ENCODE measurements around the gene ALLC.
"Not testable (repeated sequence)": the region's sequence is repeated elsewhere in the genome, so short reads cannot be mapped to it uniquely, and the experiment has no call there.

Gene ALLC

DNA sequence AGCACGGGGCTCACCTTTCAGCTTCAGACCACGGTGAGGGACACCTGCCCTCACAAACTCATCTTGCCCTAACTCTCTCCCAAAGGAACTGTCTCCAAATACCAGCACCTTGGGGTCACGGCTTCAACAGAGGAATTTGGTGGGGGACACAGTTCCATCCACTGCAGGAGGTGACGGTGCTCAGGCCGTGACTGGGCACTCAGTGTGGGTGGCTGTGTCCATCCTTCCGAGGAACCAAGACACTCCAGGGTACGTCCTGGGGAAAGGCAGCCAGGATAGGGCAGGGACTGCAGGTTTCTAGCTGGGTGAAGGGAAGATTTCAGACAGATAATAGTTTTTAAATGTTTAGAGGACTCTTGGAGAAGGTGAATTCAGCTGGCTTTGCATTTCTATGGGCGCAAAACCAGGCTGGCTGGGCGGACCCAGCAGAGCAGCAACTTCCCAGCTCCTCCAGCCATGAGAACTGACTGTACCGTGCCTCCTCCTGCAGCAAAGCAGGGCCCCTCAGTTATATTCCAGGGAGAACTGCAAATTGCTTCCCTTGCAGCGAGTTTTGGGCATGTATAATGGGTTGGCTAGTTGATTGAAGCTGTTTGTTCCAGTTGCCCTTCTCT lies 23.9 kb upstream of the ALLC start:
- H3K4me3 ChIP-seq (ENCODE audit: low read depth, low read length), result no peak overlapping the region
- no peak for TF ChIP-seq CTCF (IDR thresholded peaks at IDR 0.05; ENCODE audit: low read depth, low read length)

DNA sequence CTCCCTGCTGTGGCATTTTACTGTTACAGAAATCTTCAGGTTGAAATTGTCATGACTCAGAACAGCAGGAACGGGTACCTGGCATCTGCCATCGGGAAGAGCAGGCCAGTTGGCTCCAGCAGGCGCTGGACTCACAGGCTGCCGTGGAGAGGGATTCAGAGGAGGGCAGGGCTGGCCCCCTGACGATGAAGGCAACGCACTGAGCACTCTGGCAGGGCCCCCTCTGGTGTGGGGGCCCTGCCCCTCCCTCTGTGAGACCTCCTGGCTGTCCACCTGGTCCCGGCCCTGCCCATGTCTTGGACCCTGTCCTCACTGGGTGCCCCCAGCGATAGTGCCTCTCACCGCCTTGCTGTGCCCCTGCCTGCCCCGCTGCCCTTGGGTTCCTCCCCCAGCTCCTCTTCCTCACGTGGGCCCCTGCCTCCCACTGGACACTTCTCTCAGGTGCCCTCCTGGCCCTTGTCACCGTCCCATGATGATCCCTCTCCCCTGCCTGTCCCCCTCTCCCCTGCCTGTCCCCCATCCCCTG lies 23.3 kb upstream of the ALLC start:
- no peak overlapping the region for H3K4me3 ChIP-seq (ENCODE audit: low read depth, low read length)
- TF ChIP-seq CTCF (IDR thresholded peaks at IDR 0.05; ENCODE audit: low read depth, low read length), result no peak

DNA sequence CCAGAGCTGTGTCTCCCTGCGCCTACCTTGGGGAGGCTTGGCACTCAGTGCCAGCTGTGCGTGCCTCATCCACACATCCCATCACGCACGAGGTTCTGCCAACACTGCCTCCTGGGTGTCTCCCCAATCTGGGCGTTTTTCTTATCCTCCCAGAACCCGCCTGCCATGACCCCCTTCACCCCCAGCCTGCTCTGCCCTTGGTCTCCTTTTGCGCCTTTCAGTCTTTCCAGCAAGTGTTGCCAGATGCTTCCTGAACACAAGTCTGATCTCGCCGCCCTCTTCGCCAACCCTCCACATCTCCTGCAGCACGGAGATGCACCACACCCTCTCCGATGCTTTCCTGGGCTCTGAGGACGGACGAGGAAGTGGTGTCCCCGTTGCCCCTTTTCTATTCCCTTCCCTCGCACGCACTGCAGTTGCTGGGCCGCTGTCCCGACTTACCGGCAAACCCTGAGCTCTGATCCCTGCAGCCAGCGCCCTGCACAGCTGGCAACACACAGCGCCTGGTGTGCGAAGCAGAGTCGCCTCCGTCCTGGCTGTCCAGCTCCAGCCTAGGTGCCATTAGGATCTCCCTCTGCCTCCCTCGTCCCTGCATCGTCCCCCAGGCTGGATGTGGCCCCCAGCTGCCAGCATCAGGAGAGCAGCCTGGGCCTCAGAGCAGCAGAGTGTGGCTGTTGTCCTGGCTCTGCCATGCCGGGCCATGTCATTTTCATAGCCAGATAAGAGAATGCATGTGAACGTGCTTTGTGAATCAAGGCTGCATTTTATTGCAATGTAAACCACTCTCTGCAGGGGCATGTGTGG lies 22.6 kb upstream of the ALLC start:
- no peak for TF ChIP-seq CTCF (IDR thresholded peaks at IDR 0.05; ENCODE audit: low read depth, low read length)
- no peak overlapping the region for H3K4me3 ChIP-seq (ENCODE audit: low read depth, low read length)

GRCh38 chr2:3635975-3636327 lies 22.0 kb upstream of the ALLC start:
- not testable (repeated sequence) for H3K4me3 ChIP-seq (ENCODE audit: low read depth, low read length)

DNA sequence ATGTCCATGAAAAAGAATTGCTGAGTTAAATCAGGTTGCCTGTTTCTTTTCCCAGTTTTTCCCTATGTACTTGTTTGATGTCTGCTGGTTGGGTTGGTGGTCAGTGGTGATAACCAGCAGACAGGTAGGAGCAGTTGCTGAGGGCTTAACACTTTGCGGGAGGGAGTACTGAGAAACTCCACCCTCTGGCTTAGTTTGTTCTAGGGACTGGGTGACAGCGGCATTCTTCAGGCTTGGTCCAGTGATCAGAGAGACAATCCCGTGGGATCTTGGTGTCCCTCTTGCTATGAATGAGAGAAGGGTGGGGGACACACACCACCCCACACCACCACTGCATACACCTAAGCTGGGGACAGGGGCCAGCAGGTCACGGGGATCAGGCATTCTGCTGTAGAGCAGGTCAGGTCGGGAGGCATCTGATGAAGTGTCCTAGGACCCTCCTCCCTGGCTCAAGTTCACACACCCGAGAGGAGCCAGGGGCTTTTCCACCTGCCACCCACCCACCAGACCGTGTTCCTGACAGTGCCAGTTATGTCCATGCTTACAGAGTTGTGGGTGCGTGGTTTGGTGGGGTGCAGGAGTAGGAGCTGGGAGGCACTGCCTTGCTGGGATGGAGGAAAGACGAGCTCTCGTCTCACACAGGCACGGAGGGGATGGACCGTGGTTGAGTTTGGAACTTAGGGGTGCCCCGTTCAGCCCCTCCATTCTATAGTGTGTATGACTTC lies 21.3 kb upstream of the ALLC start:
- H3K4me3 ChIP-seq (ENCODE audit: low read depth, low read length), result no peak overlapping the region
- no peak for TF ChIP-seq CTCF (IDR thresholded peaks at IDR 0.05; ENCODE audit: low read depth, low read length)

DNA sequence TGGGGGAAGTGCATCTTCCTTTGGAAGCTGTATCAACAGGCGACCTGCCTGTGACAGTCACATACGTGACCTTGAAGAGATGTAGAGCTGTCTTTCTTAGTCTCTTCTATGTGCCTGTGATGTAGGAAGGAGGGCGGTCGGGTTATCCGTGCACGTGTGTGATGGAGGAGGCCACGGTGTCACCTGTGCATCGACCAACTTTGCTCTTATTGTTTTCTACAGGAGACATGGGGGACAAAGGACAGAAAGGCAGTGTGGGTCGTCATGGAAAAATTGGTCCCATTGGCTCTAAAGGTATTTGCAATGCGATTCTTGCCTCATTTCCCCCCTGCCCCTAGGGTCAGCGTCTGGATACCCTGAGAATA lies 20.7 kb upstream of the ALLC start:
- no peak overlapping the region for H3K4me3 ChIP-seq (ENCODE audit: low read depth, low read length)
- TF ChIP-seq CTCF (IDR thresholded peaks at IDR 0.05; ENCODE audit: low read depth, low read length), result no peak

DNA sequence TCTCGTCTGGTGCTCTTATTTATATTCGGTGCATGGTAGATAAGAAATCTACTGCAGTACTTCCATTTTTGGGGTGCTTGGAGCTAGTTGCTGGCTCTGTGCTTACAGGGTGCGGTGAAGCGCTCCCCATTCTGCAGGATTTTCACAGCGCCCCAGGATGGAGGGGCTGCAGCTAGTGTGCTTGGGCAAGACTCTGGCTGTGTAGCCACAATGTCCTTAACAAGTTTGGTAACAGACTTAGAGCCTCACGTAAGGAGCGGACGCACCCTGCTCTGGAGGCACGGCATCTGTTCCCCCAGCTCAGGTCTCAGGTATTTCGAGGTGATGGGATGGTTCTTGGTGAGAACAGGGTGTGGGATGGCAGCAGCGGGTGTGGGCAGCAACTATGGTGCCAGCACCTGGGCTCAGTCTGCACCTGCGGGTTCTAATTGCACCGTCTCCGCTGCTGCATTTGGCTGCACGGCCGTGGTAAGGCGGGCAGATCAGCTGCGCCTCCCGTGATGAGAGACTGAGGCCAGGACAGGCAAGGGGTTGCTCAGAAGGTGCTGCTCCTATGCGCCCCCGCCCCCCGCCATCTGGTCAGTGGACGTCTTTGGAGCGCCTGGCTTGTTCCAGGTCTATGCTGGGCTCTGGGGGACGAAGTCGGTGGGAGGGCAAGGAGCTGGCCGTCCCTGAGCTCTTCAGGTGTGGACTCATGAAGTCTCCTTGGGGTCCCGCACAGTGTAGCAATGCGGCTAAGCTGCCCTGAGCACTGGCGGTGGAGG lies 20.1 kb upstream of the ALLC start:
- TF ChIP-seq CTCF (IDR thresholded peaks at IDR 0.05; ENCODE audit: low read depth, low read length), result no peak
- no peak overlapping the region for H3K4me3 ChIP-seq (ENCODE audit: low read depth, low read length)

Measured in WI38 (cell line).